Activated CD8-positive, alpha-beta memory T cell treated with anti-CD3 and anti-CD28 coated beads, Interleukin-2, amount 50 U/mL, for 48 hours (primary cell): ENCODE data around the gene NOM1.
"Not testable (repeated sequence)": the region's sequence is repeated elsewhere in the genome, so short reads cannot be mapped to it uniquely, and the experiment has no call there.

Source experiments
- DNase-seq: peaks from one replicate; pipeline ENCODE4 v3.0.0-alpha.2; 2020

The NOM1 gene

DNA sequence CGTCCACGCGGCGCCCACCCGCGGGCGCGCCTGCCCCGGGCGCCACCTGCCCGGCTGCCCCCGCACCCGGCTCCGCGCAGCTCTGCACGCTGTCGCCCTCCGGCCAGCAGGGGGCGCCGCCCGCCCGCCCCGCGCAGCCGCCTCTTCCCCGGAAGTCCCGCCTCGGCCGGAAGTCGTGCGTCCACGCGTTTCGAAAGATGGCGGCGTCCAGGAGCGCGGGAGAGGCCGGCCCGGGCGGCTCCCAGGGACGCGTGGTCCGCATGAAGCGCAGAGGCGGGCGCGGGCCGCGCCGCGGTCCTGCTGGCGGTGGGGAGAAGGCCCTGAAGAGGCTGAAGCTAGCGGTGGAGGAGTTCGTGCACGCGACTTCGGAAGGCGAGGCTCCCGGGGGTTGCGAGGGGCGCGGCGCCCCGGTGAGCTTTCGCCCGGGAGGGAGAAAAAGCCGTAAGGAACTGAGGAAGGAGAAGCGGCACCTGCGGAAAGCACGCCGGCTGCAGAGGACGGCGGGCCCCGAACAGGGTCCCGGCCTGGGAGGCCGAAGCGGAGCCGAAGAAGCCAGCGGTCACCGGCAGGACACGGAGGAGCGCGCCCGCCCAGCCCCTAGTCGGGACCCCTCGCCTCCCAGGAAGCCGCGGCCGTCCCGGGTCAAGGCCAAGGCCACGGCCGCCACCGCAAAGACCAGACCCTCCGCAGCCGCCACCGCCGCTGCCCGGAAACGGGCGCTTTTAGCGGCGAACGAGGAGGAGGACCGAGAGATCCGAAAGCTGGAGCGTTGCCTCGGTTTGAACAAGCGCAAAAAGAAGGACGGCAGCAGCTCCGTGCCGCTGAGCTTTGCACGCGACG, at the start of gene NOM1:
Gene NOM1, plus strand, starts transcription at position 172 of the 840 bp plus-strand sequence. Its CDS starts 26 bp downstream, at position 198.
- peak; percentile 97 for DNase-seq

- not testable (repeated sequence) for DNase-seq
Observed at GRCh38 chr7:156900093-156900492, 49.4 kb upstream of the NOM1 start.

DNA sequence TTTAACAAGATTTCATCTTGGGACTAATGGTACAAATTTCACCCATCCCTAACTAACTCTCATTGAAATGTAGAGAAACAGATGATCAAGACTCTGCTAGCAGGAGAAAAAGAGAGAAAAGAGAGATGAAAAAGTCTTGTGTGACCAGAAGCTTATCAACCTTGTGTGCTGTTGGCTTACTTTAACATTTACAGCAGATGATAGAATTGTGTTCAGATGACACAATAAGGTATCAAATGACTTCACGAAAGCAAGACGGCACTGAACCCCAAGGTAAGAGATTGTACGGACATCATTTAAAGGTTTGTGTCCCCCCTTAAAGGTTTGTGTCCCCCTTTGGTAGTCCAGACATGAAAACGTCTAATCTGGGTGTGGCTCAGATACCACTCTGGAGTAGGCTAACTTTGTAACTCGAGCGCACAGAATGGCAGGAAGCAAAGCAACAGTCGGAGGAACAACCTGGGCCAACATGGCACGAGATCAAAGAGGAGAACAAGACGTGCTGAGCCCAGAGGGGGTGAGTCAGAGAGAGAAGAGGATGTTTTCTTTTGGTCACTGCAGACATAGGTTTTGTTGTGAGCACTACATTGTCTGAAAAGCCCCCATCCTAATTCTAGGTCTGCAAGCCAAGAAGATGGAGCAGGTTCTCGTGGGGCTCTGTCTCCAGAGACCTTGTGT, 46.1 kb upstream of the NOM1 start:
- DNase-seq = no peak

- DNase-seq = no peak
Observed at GRCh38 chr7:156906200-156906649, 43.3 kb upstream of the NOM1 start.

DNA sequence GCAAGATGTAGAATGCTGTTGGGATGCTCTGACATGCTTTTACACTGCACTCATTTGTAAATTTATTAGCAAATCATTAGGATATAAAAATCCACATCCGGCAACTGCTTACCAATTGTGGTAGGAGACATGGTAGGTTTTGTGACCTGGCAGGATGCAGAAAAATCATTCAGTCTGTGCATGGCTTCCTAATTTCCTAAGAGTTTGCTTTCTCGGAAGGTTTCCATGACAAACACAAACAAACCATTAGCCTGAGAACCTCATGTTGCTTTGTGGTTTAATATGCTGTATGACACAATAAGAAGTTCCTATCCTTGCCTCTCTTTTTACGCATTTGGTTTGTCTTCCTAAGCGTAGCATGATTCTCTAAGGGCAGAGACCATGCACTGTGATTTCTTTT, 41.9 kb upstream of the NOM1 start:
- no peak for DNase-seq

DNA sequence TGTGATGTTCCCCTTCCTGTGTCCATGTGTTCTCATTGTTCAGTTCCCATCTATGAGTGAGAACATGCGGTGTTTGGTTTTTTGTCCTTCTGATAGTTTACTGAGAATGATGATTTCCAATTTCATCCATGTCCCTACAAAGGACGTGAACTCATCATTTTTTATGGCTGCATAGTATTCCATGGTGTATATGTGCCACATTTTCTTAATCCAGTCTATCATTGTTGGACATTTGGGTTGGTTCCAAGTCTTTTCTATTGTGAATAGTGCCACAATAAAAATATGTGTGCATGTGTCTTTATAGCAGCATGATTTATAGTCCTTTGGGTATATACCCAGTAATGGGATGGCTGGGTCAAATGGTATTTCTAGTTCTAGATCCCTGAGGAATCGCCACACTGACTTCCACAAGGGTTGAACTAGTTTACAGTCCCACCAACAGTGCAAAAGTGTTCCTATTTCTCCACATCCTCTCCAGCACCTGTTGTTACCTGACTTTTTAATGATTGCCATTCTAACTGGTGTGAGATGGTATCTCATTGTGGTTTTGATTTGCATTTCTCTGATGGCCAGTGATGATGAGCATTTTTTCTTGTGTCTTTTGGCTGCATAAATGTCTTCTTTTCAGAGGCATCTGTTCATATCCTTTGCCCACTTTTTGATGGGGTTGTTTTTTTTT, 39.8 kb upstream of the NOM1 start:
- DNase-seq = not testable (repeated sequence)

DNA sequence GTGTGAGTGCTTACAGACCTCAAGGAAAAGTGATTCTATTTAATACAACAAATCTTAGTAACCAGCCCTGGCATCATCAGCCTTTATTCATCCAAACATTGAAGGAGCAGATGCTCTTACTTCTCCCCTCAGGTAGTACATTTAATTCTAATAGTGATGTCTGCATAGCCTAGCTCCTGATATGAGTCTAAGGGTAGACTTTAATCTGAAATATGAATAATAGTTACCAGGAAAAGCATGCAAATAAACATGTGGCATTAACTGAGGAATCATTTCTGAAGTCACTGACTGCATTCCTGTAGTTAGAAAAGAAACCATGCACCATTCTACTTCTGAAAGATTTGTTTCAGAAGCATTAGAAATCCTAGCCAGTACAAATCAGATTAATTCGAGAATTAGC, 30.9 kb upstream of the NOM1 start:
- DNase-seq = no peak

GRCh38 chr7:156919132-156919713, 30.3 kb upstream of the NOM1 start:
- no peak for DNase-seq

- no peak for DNase-seq
Observed at GRCh38 chr7:156920076-156920475, 29.4 kb upstream of the NOM1 start.

DNA sequence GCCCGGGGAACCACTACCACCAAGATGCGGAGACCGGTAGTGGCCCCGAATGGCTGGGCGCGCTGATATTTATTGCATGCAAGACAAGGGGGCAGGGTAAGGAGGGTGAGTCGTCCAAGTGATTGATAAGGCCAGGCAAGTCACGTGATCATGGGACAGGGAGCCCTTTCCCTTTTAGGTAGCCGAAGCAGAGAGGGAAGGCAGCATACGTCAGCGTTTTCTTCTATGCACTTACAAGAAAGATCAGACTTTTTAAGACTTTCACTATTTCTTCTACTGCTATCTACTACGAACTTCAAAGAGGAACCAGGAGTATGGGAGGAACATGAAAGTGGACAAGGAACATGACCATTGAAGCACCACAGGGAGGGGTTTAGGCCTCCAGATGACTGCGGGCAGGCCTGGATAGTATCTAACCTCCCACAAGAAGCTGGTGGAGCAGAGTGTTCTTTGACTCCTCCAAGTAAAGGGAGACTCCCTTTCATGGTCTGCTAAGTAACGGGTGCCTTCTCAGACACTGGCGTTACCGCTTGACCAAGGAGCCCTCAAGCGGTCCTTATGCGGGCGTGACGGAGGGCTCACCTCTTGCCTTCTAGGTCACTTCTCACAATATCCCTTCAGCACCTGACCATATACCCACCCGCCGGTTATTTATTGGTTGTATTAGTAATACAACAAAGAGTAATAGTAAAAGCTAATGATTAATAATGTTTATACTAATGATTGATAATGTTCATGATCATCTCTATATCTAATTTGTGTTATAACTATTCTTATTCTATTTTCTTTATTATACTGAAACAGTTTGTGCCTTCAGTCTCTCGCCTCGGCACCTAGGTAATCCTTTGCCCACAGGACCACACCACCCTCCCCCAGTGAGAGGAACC, 28.8 kb upstream of the NOM1 start:
- not testable (repeated sequence) for DNase-seq

DNA sequence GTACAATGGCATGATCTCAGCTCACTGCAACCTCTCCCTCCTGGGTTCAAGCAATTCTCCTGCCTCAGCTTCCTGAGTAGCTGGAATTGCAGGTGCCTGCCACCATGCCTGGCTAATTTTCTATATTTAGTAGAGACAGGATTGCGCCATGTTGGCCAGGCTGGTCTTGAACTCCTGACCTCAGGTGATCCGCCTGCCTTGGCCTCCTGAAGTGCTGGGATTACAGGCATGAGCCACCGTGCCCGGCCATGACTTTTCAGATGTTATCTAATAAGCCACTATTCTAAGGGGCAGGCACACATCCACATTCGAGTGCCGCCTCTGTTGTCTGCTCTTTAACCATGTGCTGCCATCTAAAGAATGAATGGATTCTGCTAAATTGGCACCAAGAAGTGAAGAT, 27.2 kb upstream of the NOM1 start:
- not testable (repeated sequence) for DNase-seq

GRCh38 chr7:156925821-156926220, 23.7 kb upstream of the NOM1 start:
- not testable (repeated sequence) for DNase-seq

DNA sequence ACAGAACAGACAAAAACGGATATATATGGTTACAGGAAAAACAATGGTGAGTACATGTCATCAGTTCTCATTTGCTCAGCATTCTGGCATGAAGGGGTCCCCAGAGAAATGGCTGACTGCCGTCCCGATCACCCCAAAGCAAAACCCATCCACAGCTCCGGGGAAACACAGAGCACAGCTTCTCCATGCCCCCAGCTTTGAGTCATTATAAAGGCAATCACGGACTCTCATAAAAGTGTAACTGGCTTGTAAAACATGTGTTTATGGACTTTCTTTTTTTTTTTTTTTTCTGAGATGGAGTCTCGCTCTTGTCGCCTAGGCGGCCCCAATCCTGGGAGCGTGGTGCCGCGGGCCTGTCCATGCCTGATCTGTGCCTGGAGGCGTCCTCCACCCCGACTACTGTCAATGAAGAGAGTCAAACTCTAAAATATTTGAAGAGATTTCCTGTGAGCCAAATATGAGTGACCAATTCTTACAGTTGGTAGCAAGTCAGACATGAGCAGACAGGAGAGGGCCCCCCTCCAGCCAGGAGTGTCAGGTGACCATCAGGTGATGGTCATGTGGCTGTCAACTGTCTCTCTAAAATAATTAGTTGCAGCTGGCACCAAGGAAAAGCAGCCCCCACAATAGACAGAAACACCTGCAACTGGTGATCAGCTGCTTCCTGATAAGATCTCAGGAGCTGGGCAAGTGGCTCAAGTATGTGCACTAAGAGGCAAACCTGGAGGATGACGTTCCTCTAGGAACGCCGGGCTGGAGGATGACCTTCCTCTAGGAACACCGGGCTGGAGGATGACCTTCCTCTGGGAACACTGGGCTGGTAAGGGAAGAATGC, 21.7 kb upstream of the NOM1 start:
- DNase-seq = no peak

DNA sequence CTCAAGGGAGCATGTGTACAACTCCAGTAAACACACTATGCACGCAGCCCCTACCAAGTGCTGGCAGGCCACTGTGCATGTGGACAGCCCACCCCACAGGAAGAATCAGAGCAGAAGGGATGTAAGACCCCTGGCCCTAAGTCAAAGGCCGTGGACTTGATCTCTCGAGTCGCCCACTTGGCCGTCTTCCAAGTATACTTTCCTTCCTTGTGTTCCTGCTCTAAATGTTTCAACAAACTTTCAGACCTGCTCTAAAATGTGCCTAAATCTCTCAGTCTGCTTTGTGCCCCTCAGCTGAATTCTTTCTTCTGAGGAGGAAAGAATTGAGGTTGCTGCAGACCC, 21.1 kb upstream of the NOM1 start:
- no peak for DNase-seq

GRCh38 chr7:156929789-156930539, 19.5 kb upstream of the NOM1 start:
- DNase-seq = no peak

- no peak for DNase-seq
Observed at GRCh38 chr7:156932006-156932405, 17.5 kb upstream of the NOM1 start.

DNA sequence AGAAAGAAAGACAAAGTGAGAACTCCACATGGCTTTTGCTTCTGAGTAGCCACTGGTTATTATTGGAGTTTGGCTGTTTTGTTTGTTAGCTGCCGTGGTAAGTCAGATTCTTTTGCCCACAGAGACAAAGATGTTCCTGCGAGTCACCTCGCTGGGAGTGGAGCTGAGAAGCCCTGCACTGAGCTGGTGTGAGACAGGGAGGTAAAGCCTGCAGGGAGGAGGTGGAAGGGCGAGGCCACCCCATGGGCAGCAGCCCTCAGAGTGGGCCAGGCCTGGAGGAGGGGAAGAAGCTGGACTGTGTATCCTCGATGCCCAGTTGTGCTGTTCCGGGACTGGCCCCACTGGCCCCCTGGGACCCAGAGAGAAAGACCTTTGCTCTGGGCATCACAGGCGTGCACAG, 14.3 kb upstream of the NOM1 start:
- DNase-seq = no peak

- not testable (repeated sequence) for DNase-seq
Observed at GRCh38 chr7:156936766-156937165, 12.7 kb upstream of the NOM1 start.

DNA sequence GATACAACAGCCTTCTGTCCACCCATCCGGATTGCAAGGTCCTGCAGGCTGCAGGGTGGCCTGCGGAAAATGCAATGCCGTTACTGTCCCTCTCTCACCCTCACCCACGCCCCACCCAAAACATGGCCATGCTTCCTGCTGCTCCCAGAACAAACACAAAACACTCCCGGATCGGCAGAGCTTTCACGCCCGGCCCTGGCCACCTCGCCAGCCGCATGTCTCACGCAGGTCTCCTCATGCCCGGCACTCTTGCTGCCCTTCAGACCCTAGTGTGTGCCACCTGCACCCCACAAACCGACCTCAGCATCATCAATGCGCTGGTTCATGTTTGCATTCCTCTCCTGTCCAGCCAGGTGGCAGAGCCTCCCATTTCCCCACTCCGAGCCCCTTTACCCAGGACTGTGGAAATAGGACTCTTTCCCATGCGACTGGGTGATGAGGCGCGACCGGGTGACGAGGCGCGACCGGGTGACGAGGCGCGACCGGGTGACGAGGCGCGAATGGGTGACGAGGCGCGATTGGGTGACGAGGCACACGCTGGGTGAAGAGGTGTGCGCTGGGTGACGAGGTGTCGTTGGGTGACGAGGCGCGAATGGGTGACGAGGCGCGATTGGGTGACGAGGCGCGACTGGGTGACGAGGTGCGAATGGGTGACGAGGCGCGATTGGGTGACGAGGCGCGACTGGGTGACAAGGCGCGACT, 8.9 kb upstream of the NOM1 start:
- no peak for DNase-seq
